Kasumi-1 (cell line): ENCODE data around the gene IGF2BP3.

Experiments used
- DNase-seq, 2 experiments: peaks; one replicate each; lab custom pipeline; 2025; lab: John Stamatoyannopoulos, UW

The IGF2BP3 gene

DNA sequence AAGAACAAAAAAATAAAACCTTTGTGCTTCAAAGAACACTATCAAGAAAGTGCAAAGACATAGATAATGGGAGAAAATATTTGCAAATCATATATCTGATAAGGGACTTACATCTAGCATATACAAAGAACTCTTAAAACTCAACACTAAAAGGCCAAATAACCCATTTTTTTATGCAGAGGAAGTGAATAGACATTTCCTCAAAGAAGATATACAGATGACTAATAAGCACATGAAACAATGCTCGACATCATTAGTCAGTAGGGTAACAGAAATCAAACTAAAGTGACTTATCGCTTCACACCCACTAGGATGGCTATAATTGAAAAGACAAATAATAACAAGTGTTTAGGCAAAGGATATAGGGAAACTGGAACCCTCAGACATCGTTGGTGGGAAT lies 93.2 kb downstream of the IGF2BP3 start:
- no peak for DNase-seq

DNA sequence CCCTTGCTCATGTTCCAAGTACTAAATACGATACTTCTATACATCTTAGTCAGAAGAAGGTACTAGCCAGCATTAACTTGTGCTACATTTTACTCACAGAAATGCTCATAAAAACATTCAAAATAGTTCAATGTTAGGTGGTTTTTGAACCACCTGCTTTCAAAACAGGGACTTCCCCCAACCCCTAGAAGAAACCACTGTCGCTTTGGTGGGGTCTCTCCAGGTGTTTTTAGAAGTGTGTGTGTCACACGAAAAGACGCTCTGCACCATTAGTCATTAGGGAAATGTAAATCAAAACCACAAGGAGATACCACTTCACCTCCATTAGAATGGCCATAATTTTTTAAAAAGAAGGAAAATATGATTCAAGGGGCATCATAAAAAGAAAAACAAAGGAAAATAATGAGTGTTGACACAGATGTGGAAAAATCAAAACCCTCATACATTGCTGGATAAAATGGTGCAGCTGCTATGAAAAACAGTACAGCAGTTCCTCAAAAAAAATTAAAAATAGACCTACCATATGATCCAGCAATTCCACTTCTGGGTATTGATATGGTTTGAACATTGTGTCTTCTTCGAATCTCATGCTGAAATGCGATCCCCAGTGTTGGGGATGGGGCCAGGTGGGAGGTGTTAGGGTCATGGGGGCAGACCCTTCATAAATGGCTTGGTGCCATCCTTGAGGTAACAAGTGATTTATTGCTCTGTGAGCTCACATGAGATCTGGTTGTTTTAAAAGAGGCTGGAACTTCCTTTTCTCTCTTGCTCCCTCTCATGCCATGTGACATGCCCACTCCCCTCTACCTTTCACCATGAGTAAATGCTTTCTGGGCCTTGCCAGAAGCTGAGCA lies 96.9 kb downstream of the IGF2BP3 start:
- DNase-seq = peak in 1 of 2 experiments; percentile 38

DNA sequence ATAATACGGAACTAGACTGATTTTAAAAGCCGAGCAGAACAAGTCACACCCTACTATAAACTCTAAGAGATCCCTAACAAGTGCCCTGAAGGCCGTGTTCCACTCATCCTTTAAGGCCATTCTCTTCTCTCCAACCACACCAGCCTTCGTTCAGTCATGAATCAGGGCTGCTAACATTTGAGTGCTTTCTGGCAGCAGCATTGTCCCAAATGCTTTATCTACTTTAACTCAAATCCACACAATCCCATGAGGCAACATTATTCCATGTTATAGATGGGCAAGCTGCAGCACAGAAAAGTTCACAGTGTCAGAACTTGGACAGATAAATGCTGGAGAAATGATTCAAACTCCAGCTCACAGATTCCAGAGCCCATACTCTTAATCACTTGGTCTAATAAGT lies 97.7 kb downstream of the IGF2BP3 start:
- DNase-seq = no peak

DNA sequence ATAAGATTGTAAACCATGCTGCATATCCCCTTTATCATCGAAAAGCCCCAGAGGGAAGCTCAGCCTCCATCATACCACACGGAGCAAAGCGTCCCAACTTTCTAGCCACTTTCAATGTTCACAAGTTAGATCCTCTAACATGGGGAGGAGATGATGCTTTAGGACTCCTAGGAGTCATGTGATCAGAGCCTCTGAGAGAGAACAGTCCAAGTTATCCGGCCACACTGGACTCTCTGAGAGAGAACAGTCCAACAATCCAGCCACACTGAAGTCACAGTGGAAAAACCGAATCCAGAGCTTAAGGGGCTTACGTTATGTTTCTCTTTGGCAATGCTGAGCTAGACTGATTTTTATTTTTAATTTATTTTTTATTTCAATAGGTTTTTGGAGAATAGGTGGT lies 98.6 kb downstream of the IGF2BP3 start:
- DNase-seq = no peak

DNA sequence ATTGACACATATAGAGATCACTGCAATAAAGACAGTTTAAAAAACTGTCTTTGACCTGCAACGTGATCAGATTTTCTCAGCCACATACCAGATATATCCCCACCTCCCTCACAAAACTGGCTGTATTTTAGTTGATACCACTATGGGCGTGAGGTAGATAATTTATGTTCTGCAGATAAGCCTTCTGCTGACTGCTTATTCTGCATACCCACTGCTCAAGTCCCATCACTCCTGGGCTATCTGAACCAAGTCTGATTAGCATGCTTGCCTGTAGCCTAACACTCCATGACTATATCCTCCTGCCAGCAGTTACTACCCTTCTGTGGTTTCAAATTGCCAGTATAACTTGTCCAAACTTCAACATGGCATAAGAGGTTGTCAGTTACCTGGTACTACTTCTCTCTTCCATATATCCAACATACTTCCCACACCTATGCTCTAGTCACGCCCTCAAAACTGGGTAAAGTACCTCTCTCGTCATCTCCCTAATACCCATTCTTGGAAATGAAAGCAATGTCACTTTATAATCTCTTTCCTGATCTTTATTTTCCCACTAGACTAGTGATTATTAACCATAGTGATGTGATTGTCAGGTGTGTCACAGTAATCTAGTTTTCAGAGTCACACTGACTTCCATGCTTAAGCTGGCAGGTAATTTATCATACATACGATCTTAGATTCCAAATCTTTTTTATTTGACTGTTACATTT lies 100.4 kb downstream of the IGF2BP3 start:
- DNase-seq = no peak

DNA sequence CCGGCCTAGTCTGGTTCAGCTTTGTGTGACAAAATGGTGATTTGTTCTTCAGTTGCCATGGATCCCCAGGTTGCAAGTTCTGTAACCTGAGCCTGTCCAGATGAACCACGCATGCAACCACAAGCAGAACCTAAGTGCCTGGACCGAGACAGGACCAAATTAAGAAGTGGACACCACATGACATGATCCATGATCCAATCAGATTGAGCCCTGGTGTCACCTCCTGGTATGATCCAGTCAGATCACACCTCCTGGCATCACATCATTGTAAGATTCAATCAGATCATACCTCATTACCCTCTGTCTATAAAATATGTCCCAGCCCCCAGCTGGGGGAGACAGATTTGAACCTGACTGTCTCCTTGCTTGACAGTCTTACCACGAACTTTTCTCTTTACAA lies 101.2 kb downstream of the IGF2BP3 start:
- no peak for DNase-seq

DNA sequence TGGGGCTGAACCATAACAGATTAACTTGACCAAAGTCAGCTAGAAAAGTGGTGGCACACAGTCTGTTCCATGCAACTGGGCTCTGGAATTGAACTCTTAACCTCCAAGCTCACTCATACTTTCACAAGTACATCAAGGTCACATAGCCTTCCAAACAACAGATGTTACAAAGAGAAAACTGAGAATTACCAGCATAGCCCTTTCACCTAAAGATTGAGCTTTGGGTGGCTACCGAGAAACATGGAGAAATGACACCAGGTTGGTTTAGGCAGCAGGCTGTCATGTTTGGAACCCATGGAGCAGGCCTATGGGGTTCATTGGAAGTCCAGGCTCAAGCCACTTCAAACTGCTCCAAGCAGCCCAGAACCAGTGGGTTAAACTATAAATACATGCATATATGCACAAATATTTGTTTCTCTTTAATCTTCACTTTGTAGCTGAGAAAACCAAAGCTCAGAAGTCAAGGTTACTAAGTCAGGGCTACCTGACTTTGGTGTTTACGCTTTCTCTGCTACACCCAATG lies 112.1 kb downstream of the IGF2BP3 start:
- no peak for DNase-seq

DNA sequence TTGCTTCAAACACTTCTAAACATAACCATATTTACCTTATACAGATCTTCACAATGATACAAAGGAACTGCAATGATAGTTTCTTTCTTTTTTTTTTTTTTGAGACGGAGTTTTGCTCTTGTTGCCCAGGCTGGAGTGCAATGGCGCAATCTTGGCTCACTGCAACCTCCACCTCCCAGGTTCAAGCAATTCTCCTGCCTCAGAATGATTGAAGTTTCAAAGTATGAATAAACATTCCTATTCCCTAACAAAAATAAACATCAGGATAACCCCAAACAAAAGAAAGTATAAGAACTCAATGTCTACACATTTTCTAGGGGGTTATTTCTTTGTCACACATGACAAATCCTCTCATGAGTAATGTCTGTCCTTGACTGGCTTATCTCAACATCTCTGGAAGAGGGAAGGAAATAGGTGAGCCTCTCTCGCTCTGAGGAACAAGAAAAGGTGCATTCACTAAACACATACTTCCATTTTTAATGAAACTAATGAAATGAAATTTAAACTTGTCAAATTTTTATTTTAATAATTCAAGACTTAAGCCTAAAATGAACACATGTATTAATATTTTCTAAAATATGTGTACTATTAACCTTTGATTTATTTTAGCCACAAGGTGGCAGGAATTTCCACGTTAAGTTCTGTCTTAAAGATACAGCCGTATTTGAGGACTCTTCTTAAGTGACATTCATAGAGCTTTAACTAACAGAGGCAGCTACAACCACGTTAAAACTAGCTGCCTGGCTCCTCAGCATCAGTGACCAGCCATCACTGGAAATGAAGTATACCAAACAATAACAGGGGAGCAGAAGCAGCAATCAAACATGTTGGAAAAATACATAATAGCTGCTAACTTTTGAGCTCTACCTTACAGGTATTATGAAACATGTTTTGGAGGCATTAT lies 112.8 kb downstream of the IGF2BP3 start:
- DNase-seq = peak; percentile 79 to 85

DNA sequence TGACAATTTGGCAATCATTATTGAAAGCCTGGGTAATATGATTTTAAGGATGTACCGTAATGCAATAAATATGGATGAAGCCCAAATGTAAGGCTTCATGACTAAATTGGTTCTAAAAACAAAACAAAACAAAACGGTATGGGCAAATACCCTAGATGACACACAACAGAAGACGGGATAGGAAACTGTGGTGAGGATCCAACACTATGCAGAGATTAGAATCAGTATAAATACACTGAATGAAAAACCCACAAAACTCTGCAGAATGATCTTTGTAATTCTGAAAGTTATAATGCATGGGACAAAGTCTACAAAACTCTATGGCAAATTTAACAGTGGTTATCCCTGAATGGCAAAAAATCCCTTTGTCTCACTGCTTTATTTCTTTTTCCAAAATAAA lies 113.6 kb downstream of the IGF2BP3 start:
- no peak for DNase-seq

DNA sequence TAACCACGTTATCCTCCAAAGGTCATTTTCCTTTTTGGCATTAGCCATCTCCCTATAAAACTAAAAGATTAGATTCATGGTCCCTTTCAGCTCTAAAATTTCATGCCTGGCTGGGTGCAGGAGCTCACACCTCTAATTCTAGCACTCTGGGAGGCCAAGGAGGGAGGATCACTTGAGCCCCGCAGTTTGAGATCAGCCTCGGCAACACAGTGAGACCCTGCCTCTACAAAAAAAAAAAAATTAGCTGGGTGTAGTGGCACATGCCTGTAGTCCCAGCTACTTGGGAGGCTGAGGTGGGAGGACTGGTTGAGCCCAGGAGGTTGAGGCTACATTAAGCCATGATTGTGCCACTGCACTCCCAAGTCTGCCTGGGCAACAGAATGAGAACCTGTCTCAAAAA lies 114.1 kb downstream of the IGF2BP3 start:
- no peak for DNase-seq

DNA sequence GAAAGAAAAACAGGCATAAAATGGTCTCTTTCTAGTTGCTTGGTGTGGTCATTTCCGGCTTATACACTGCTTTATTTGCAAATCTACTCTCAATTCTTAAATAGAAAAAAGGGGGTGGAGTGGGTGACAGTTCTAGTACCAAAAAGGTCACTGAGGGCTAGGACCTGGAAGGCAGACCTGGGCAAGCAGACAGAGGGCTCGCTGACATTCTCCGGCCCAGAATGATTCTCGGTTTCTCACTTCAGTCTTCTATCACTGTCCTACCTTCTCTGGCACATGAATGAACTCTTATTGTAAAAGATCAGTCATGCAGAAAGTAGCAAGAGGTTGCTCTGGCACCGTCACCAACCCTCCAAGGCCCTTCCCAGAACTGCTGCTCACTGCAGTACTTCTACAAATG lies 117.1 kb downstream of the IGF2BP3 start:
- DNase-seq = no peak

DNA sequence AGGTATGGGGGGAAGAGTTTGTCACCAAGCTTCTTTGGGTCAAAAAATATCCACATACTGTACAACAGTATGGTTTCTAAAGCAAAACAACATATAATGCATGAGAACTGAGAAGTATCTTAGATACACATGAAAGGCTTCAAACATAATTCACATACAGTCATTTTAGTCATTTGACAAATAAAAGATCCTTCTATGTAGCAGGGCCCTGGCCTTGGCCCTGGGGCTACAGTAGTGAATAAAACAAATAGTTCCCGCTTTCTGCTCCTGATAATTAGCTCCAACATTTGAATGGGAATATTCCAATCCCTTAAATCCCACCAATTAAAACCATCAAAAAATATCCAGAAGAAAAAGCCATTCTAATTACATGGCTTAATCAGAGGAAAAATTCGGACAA lies 119.8 kb downstream of the IGF2BP3 start:
- no peak for DNase-seq

DNA sequence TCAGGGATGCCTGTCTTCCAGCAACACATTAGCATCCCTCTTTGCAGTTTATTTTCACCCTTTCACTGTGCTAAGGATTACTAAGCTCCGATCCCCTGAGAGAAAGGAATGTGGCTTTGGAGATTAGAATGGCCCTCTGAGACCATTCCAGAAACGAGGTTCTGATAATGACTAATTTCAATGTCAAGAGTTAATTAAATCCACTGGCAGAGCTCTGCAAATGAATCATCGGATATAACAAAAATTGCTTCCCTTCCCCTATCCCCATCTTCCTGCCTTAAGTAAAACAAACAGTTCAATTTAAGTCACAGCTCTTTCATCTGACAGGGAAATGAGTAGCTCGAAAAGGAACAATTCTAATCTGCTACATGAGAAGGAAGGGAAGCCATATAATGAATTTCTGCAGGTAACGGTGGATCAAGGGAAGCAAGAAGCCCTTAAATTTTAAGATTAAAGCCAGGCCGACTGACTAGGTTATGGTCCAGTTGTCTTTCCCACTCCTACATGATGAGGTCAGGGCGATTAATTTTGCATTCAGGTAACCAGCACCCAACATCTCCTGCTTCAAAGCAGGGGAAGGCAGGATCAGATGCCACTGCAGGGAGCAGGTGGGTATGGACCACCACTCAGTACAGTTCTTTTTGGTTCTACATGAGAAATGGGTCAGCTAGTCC lies 120.7 kb downstream of the IGF2BP3 start:
- DNase-seq = no peak

DNA sequence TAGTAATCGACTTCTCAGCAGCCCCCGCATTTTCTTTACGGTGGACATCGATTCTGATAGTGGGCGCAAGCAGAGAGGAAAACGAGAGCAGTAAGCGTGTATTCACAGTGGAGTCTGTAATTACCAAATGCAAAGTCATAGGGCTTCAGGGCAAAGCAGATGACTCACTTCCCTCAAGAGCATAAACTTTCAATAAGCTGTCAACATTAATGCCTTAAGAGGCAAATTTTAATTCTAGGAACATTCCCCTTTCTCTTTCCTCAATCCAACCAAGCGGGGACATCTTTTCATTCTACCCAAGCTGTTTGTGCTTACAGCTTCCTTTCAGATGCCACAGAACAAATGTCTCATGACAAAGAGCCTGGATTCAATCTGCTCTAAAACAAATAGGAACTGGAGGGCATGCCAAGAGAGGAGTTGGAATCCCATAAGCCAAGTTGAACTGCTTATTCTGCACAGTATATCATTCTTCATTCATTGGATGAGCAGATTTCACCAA lies 122.6 kb downstream of the IGF2BP3 start:
- DNase-seq = peak; percentile 46 to 47

DNA sequence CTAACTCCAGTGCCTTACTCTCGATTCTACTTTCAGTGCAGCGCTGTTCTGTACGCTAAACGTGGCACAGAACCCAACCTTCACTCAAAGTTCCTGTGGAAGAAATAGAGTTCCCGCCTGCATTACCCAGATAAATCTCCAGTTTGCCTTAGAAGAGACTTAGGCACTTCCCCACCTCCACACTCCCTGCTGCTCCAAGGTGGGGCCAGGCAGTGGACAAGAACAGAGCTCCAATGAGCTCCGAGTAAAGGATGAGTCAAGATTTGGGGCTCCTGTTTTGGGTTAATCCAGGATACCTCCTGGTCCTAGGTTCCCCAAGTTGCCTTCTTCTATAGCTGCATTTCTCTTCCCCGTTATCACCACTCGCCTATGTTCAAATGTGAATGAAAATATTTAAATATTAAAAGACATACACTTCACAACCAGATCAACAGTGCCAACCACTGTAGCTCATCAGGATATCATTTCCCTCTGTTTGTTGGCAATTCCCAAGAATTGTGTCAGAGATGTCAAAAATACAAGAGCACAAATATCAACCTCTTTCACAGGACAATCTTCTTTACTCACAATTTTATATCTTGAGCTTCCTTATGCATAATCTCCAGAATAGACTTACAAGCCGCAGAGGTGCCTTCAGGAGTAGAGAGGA lies 123.1 kb downstream of the IGF2BP3 start:
- DNase-seq = no peak

DNA sequence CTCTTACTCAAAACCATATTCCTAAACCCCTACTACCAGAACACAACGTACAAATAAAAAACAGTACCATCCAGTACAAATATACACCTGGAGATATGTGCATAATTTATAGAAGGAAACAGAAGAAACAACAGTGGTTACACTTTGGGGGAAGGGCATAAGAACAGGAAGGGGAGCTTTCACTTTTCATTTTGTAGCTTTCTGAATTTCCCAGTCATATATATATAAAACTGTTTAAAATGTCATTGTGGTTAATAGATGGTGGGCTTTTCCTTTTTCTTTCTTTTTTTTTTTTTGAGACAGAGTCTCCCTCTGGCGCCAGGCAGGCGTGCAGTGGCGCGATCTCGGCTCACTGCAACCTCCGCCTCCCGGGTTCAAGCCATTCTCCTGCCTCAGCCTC lies 124.0 kb downstream of the IGF2BP3 start:
- DNase-seq = peak; percentile 34 to 50

DNA sequence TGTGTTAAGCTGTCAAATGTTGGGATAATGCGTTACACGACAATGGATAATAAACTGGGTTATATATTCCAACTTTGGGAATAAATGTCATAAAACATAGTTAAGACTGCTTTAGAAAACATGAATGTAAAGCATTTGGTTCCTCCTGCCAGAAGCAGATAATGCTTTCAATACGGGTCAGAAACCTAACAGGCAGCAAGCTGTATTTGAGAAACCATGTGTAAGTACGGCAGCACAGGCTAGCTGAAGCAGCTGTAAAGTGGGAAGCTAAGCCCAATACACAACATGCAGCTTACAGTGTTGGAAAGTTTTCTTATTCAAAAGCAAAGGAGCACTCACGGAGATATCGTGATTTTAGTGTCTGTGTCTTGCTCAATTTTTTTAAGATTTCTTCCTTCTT lies 124.7 kb downstream of the IGF2BP3 start:
- DNase-seq = no peak

DNA sequence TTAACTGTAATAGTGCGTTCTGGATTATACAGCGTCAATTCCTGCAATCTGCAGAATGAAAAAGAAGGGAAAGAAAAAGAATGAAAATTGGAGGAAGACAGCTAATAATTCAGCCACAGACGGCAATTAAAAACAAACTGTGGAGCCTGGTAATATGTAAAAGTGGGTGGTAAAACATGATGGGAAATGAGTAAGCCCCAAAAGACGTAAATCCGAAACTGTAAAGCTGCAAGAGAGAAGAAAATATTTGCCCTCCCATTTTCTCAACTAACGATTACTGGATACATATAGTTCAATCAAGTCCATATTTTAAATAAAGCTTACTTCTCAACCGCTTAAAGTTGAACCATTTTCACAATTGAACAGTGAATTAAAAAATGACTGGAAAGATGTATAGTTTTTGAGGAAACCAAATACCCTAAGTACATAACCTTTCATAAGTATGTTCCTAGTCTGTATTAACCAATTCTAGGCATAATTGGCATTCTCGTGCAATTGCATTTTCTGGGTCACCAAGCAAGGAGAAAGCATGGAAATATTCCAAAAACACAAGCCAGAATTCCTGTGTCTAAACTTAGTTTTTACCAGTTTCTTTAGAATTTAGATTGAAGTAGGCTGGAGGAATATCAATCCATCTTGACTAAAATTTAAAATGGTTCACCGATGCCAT lies 126.3 kb downstream of the IGF2BP3 start:
- DNase-seq = no peak

DNA sequence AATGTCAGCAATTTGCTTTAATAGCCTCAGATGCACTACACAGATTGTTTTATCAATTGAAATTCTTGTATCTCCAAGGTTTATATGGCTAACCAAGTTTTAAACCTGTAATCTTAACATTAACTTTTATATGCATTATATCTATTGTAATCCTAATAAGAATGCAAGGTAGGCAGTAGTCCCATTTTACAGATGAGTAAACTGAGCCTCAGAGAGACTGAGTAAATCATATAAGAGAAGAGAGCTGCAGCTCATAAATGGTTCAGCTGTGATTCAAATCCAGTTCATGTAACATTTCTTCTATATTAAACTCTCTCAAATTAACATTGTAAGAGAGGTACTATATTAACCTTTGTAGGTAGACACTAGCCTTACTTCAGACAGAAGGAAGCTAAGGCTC lies 127.2 kb downstream of the IGF2BP3 start:
- DNase-seq = no peak

DNA sequence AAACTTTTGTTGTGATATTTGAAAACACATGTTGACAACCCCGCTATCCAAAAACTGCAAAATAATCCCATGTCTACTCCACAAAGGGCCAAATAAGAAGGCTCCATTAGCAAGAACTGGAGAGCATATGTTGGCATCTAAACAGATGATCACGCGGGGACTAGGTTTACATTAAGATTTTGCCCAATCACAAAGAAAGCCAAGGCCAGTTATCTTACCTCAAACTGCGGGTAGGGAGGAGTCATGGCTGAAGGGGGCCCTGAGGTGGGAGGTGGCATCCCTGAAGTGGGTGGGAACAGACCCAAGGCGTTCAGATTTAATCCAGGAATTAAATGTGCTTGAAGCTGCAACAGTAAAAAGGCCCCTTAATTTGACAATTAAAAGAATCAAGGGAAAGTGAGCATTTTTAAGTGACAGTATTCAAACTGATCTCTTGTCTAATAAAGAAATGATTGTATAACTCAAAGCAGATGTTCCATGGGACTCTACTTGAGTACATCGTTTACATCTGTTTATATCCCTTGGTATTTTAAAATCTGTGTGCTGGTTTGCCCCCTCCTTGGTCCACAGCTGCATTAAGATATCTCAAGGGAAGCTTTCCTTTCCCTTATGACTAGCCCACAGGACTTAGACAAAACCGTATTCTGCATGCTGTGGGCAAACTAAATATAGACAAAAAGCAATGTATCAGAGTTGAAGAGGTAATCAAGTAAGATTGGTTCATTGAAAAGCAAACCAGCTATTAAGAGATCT lies 128.3 kb downstream of the IGF2BP3 start:
- DNase-seq = no peak
